ENCODE data around the gene TMEM240. TPM values are rescaled to one million over a fixed set of nuclear protein-coding genes. Genes with fewer than 3 reads are reported as not detected.
"Not testable (repeated sequence)": the region's sequence is repeated elsewhere in the genome, so short reads cannot be mapped to it uniquely, and the experiment has no call there.

TMEM240 gene
- total and polyA plus RNA-seq, 9 donors: 3.5 to 9.2 (median 4.8) TPM

DNA sequence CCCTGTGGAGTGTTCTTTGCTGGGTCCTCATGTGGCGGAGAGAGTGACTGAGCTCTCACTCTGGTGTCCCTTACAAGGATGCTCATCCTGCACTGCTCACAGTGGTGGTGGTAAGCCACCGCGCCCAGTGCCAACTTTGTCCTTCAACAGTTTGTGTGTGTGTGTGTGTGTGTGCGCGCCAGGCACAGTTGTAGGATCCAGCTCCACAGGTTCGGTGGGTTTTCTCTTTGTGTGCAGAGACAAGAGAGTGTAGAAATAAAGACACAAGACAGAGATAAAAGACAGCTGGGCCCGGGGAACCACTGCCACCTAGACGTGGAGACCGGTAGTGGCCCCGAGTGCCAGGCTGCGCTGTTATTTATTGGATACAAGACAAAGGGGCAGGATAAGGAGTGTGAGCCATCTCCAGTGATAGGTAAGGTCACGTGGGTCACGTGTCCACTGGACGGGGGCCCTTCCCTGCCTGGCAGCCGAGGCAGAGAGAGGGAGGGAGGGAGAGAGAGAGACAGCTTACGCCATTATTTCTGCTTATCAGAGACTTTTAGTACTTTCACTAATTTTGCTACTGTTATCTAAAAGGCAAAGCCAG lies 35.6 kb downstream of the TMEM240 start:
- 61% methylated on average over 11 of the region's 16 CpGs for WGBS (ENCODE audit: insufficient coverage)
- H3K4me3 ChIP-seq (ENCODE audit: low read length); H3K27me3 ChIP-seq (ENCODE audit: control insufficient read depth, insufficient read depth, low read length); H3K36me3 ChIP-seq (ENCODE audit: control insufficient read depth, insufficient read depth, low read length); H3K9me3 ChIP-seq (replicated peaks; ENCODE audit: control insufficient read depth, low read depth, low read length): not testable (repeated sequence)
- peak overlapping the region; percentile 35 for H3K27ac ChIP-seq (ENCODE audit: low read length)
- peak; percentile 46 for DNase-seq
- peaks cover 12% of the 10 kb centered on the region for H3K4me1 ChIP-seq (ENCODE audit: control insufficient read depth, insufficient read depth, low read length)

DNA sequence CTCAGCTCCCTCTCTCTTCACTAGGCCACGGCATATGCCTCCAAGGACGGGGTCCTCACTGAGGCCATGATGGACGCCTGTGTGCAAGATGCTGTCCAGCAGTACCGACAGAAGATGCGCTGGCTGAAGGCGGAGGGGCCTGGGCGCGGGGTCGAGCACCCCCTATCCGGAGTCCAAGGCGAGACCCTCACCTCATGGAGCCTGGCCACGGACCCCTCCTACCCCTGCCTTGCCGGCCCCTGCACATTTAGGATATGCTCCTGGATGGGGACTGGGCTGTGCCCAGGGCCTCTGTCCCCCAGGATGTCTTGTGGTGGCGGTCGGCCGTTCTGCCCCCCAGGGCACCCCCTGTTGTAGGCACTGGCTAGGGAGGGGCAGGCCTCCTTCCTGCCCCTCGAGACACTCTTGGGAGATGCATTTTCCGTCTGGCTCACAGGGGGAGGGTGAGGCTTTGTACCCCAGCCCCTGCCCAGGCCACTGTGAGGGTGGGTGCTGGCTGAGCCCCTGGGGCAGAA lies 44.9 kb downstream of the TMEM240 start:
- DNase-seq; H3K4me1 ChIP-seq (ENCODE audit: control insufficient read depth, insufficient read depth, low read length); H3K27ac ChIP-seq (ENCODE audit: low read length); H3K4me3 ChIP-seq (ENCODE audit: low read length); H3K27me3 ChIP-seq (ENCODE audit: control insufficient read depth, insufficient read depth, low read length): not testable (repeated sequence)
- peaks cover 32% of the 10 kb centered on the region for H3K36me3 ChIP-seq (ENCODE audit: control insufficient read depth, insufficient read depth, low read length)
- WGBS (ENCODE audit: insufficient coverage): 88% methylated on average over 6 of the region's 18 CpGs
- H3K9me3 ChIP-seq (replicated peaks; ENCODE audit: control insufficient read depth, low read depth, low read length): peaks cover 13% of the 10 kb centered on the region

DNA sequence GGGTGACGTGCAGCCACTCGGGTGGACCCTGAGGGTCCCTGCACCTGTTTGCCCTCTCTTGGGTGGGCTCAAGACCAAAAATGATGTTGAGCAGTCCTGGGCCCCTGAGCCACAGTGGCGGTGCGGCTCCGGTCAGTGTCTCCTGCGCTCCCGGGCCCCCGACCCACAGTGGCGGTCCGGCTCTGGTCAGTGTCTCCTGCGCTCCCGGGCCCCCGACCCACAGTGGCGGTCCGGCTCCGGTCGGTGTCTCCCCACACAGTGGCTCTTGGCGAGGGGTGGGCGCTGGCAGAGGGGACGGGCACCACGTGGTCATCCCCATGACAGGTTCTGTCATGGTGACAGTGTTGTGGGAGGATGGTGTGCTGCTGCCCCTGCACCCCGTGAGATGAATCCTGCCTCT lies 46.1 kb downstream of the TMEM240 start:
- WGBS (ENCODE audit: insufficient coverage): 96% methylated on average over 16 of the region's 22 CpGs
- H3K4me1 ChIP-seq (ENCODE audit: control insufficient read depth, insufficient read depth, low read length); H3K4me3 ChIP-seq (ENCODE audit: low read length); H3K27me3 ChIP-seq (ENCODE audit: control insufficient read depth, insufficient read depth, low read length); H3K27ac ChIP-seq (ENCODE audit: low read length); DNase-seq: not testable (repeated sequence)
- Histone ChIP-seq H3K9me3 (replicated peaks; ENCODE audit: control insufficient read depth, low read depth, low read length) (peaks cover 13% of the 10 kb centered on the region), H3K36me3 (ENCODE audit: control insufficient read depth, insufficient read depth, low read length) (peaks cover 43% of the 10 kb centered on the region)

DNA sequence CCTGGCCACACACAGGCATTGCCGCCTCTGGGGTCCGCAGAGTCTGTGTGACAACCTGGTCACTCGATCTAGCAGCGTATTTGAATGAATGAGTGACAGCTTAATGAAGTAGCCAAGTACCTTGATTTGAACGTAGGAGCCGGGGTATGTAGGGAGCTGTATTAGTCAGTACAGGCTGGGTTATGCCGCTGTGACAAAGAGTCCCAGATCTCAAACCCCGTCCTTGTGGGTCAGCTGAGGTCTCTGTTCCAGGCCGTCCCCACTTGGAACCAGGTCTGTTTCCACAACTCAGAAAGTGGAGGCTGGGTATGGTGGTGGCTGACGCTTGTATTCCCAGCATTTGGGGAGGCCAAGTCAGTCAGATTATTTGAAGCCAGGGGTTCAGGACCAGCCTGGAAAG lies 48.8 kb downstream of the TMEM240 start:
- no peak overlapping the region for H3K27ac ChIP-seq (ENCODE audit: low read length)
- no peaks in the 10 kb centered on the region for H3K27me3 ChIP-seq (ENCODE audit: control insufficient read depth, insufficient read depth, low read length)
- H3K4me3 ChIP-seq (ENCODE audit: low read length): no peak overlapping the region
- 96% methylated on average over 9 of the region's 10 CpGs for WGBS (ENCODE audit: insufficient coverage)
- H3K36me3 ChIP-seq (ENCODE audit: control insufficient read depth, insufficient read depth, low read length): peaks cover 62% of the 10 kb centered on the region
- peaks cover 13% of the 10 kb centered on the region for H3K9me3 ChIP-seq (replicated peaks; ENCODE audit: control insufficient read depth, low read depth, low read length)
- no peaks in the 10 kb centered on the region for H3K4me1 ChIP-seq (ENCODE audit: control insufficient read depth, insufficient read depth, low read length)
- DNase-seq: no peak

DNA sequence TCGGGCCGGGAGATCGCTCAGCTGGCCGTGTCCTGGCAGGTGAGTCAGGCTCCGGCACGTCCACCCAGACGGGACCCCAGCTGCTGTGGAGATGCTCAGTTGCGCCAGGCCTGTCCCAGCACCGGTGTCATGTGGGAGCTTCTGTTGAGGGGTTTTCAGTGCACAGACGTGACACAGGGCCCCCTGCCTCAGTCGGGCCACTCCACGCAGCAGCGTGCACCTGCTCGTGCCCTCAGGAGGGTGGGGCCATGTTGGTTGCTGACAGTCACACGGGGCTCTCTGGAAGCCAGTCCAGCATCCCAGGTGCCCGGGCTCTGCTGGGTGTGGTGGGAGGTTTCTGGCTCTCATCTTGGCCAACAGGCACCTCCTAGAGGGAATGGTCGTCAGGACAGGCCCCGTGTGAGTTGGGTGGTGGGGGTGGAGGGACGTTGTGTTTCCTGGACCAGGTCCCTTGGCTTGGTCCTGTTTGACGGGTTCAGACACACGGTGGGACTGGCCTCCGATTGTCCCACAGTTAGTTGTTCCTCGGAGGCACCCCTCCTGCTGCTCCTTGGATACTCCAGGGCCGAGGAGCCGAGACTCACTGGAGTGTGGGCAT lies 49.7 kb downstream of the TMEM240 start:
- H3K9me3 ChIP-seq (replicated peaks; ENCODE audit: control insufficient read depth, low read depth, low read length): peaks cover 13% of the 10 kb centered on the region
- 93% methylated on average over 18 of the region's 25 CpGs for WGBS (ENCODE audit: insufficient coverage)
- H3K27me3 ChIP-seq (ENCODE audit: control insufficient read depth, insufficient read depth, low read length): no peaks in the 10 kb centered on the region
- H3K4me1 ChIP-seq (ENCODE audit: control insufficient read depth, insufficient read depth, low read length): no peaks in the 10 kb centered on the region
- H3K4me3 ChIP-seq (ENCODE audit: low read length): no peak overlapping the region
- DNase-seq: no peak
- H3K36me3 ChIP-seq (ENCODE audit: control insufficient read depth, insufficient read depth, low read length): peaks cover 62% of the 10 kb centered on the region
- no peak overlapping the region for H3K27ac ChIP-seq (ENCODE audit: low read length)

DNA sequence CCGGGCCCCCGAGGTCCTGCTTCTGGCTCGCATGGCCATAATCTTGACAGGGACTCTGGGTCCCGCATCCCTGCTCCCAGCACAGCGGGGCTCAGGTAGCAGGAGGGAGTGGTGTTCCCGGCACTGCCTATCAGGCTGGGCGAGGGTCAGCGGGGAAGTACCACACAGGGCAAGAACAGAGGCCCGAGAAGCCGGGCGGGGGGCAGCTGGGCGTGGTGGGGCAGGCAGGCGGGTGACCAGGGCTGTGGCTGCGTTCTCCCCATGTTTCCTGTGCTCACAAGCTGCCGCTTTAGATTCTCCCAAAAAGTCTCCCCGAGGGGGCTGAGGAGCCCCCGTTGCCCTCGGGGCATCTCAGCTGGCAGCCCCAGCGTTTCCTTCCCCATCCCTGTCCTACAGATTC lies 50.6 kb downstream of the TMEM240 start:
- peaks cover 13% of the 10 kb centered on the region for H3K9me3 ChIP-seq (replicated peaks; ENCODE audit: control insufficient read depth, low read depth, low read length)
- no peak overlapping the region for H3K4me3 ChIP-seq (ENCODE audit: low read length)
- no peaks in the 10 kb centered on the region for H3K4me1 ChIP-seq (ENCODE audit: control insufficient read depth, insufficient read depth, low read length)
- H3K27me3 ChIP-seq (ENCODE audit: control insufficient read depth, insufficient read depth, low read length): no peaks in the 10 kb centered on the region
- no peak overlapping the region for H3K27ac ChIP-seq (ENCODE audit: low read length)
- whole genome bisulfite sequencing (ENCODE audit: insufficient coverage): 96% methylated on average over 18 of the region's 19 CpGs
- peaks cover 59% of the 10 kb centered on the region for H3K36me3 ChIP-seq (ENCODE audit: control insufficient read depth, insufficient read depth, low read length)
- DNase-seq: no peak

DNA sequence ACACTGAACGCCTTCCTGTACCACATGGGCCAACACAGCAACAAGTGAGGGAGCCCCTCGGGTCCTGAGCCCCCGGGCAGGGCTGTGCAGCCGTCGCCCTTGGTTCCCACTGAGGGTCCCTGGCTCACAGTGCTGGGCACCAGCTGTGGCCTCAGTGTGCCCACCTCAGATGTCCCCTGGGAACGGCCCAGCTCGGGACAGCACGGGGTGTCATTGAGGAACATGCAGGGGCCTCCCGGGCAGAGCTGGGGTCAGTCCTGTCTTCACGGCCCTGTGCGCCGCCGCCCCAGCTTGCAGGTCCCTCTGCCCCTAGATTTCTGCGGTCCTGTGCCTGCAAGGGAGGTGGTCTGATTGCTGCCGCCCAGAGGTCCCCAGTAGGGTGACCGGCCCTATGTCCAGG lies 51.2 kb downstream of the TMEM240 start:
- no peaks in the 10 kb centered on the region for H3K27me3 ChIP-seq (ENCODE audit: control insufficient read depth, insufficient read depth, low read length)
- peaks cover 13% of the 10 kb centered on the region for H3K9me3 ChIP-seq (replicated peaks; ENCODE audit: control insufficient read depth, low read depth, low read length)
- no peak overlapping the region for H3K4me3 ChIP-seq (ENCODE audit: low read length)
- no peaks in the 10 kb centered on the region for H3K4me1 ChIP-seq (ENCODE audit: control insufficient read depth, insufficient read depth, low read length)
- H3K27ac ChIP-seq (ENCODE audit: low read length): no peak overlapping the region
- DNase-seq: no peak
- peaks cover 59% of the 10 kb centered on the region for H3K36me3 ChIP-seq (ENCODE audit: control insufficient read depth, insufficient read depth, low read length)
- WGBS (ENCODE audit: insufficient coverage): 96% methylated on average over 16 of the region's 16 CpGs

DNA sequence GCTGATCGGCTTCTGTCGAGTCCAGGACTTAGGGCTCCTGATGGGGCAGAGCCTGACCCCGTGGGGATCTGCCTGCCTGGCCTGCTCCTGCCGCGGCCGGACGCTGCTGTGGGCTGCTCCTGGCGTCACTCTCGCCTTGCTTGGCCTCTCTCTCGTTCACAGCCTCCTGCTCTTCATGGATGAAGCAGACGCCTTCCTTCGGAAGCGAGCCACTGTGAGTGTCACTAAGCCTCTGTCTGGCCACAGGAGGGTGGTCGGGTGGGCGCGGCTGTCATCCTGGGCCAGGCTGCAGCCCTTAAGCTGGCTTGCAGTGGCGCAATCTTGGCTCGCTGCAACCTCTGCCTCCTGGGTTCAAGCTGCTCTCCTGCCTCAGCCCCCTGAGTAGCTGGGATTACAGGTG lies 52.7 kb downstream of the TMEM240 start:
- Histone ChIP-seq H3K4me3 (ENCODE audit: low read length) (no peak overlapping the region), H3K27me3 (ENCODE audit: control insufficient read depth, insufficient read depth, low read length) (no peaks in the 10 kb centered on the region), H3K27ac (ENCODE audit: low read length) (no peak overlapping the region), H3K9me3 (replicated peaks; ENCODE audit: control insufficient read depth, low read depth, low read length) (peaks cover 5% of the 10 kb centered on the region), H3K36me3 (ENCODE audit: control insufficient read depth, insufficient read depth, low read length) (peaks cover 68% of the 10 kb centered on the region), H3K4me1 (ENCODE audit: control insufficient read depth, insufficient read depth, low read length) (no peaks in the 10 kb centered on the region)
- DNase-seq: no peak
- WGBS (ENCODE audit: insufficient coverage): 94% methylated on average over 16 of the region's 18 CpGs

DNA sequence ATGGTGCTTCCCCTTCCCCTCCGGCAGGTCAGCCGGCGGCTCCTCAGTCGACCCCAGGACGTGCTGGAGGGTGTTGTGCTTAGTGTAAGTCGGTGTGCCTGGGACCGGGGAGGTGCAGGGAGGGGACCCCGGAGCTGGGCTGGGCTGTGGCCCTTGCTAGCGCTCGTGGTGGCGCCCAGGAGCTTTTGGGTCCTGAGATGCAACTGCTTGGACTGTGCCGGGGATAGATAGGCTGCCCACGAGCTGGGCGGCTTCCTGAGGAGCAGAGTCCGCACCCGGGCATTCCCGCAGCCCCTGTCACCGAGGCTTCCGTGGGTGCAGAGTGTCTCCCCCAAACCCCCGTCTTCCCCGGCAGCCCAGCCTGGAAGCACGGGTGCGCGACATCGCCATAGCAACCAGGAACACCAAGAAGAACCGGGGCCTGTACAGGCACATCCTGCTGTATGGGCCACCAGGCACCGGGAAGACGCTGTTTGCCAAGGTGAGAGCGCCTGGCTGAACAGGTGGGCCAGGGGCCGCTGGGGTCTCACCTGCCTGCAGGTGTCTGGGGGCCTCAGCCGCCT lies 54.6 kb downstream of the TMEM240 start:
- H3K36me3 ChIP-seq (ENCODE audit: control insufficient read depth, insufficient read depth, low read length): peaks cover 61% of the 10 kb centered on the region
- not testable (repeated sequence) for H3K9me3 ChIP-seq (replicated peaks; ENCODE audit: control insufficient read depth, low read depth, low read length); DNase-seq; H3K4me1 ChIP-seq (ENCODE audit: control insufficient read depth, insufficient read depth, low read length); H3K27me3 ChIP-seq (ENCODE audit: control insufficient read depth, insufficient read depth, low read length); H3K27ac ChIP-seq (ENCODE audit: low read length); H3K4me3 ChIP-seq (ENCODE audit: low read length)
- 93% methylated on average over 22 of the region's 31 CpGs for WGBS (ENCODE audit: insufficient coverage)

DNA sequence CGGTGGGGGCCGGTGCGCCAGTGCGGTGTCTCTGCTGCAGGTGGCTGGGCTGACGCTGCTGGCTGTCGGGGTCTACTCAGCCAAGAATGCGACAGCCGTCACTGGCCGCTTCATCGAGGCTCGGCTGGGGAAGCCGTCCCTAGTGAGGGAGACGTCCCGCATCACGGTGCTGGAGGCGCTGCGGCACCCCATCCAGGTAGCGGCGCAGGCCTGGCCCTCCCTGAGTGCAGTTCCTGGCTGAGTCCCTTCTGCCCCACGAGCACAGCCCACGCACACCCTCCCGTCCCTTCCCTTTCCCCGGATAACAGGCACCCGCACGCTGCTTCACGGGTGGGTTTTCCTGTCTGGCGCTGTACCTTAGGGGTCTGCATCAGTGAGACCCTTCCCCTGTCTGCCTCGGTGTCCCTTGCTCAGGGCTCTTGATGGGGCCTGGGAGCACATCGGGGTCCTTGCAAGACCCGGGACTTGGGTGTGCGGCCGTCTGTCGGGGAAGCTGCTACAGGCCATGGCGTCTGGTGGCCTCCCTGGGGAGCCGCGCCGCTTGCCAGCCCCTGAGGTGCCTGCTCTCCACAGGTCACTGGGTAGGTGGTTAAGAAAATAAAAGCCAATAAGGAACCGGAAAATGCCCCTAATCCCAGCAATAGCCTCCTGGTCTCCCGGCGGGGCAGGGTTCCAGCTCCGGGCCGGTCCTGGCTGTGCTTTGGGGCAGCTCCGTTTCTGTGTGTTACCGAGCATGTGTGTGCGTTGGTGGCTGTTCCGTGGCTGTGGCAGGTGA lies 55.3 kb downstream of the TMEM240 start:
- not testable (repeated sequence) for H3K4me1 ChIP-seq (ENCODE audit: control insufficient read depth, insufficient read depth, low read length); H3K4me3 ChIP-seq (ENCODE audit: low read length); DNase-seq; H3K27ac ChIP-seq (ENCODE audit: low read length); H3K27me3 ChIP-seq (ENCODE audit: control insufficient read depth, insufficient read depth, low read length); H3K9me3 ChIP-seq (replicated peaks; ENCODE audit: control insufficient read depth, low read depth, low read length)
- peaks cover 60% of the 10 kb centered on the region for H3K36me3 ChIP-seq (ENCODE audit: control insufficient read depth, insufficient read depth, low read length)
- 88% methylated on average over 22 of the region's 46 CpGs for WGBS (ENCODE audit: insufficient coverage)
